AG20443 (cell line): ENCODE measurements around the gene NPRL2.

ENCODE experiments used
- DNase-seq: peaks from one replicate; pipeline ENCODE4 v3.0.0; 2012; ENCODE audit warnings: low spot score, mixed read lengths

NPRL2 gene

DNA sequence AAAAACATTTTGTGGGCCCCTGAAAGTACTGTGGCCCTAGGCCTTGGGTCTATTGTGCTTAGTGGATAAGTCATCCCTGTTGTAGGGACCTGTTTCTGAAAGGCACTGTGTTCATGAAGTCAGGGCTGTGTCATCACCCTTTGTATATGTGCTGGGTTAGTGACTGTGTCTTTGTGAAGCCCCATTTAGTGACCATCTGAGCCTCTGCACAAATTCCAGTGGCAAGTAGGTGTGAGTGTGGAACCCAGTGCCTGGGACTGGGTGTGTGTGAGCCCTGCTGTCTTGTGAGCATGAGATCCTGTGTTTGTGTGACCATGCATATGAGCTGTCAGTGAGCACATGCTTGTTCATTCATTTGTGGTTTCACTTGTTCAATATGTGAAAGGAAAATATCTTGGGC, 46.0 kb downstream of the NPRL2 start:
- no peak for DNase-seq

DNA sequence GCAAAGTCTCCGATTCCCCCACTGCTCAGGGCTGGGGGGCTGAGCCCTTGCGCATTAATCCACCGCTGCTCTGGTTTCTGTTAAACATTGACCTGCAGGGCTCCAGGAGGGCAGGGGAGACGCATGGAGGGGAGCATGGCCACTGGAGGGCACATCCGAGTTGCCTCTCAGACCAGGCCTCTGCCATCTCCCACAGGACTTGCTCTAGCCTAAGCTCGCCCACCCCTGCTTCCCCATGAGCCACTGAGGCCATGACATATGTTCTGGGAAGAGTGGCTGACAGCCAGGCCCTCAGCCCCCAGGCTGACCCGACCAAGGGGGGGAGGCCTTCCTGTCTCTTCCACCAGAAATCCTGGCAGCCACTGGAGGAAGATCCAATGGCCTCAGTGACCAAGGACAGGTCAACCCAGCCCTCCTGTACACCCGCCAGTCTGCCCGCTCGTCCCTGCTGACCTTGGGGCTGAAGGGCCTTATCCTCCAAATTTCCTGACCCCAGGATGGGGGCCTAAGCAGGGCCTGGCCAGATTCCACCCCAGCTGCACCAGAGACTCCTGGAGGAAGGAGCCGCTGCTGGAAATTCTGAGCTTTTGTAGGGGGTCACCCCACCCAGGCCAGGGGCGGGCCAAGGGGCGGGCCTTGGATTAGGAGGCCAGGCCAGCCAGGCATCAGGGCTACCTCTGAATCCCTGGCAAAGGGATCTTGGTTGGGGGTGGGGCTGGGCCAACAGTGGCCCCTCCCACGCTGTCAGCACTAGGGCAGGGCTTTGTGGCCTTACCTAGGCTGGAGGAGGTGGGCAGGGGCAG, 47.4 kb downstream of the NPRL2 start, which contains the start of gene HYAL1:
Gene HYAL1 (minus strand): TSS at position 562 of the 803 bp plus-strand sequence. CDS start 618 bp downstream, outside the sequence.
- no peak for DNase-seq

DNA sequence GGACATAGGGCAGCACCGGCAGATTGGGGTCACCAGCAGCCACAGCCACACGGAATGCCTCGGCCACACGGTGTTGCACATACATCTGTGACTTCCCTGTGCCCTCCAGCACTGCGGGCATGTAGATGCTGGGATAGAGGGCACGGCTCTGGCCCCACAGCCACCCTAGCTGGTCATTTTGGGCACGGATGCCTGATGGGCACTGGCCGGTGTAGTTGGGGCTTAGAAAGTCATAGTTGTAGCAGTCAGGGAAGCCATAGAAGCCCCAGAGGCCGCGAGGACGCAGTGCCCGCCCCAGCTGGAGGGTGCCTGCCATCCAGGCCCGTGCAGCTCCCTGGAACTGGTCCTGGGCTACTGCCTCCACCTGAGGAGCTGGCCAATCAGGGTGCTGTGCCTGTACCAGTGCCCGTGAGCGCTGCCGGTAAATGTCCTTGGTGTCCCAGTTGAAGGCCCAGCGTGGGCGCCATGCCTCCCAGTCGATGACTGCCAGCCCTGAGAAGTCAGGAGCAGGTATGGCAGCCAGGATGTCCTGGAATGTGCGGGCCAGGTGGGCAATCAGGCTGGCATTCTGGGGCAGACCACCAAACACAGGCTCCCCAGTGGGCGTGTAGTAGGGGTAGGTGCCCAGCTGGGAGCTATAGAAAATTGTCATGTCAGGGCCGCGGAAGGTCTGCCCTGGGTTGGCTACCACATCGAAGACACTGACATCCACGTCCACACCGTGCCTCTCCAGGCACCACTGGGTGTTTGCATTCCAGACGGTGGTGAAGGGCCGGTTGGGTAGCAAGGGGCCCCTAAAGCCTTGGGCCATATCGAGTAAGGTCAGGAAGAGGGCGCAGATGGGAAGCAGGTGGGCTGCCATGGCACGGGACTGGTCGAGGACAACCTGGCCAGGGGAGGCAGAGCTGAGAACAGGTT, 48.2 kb downstream of the NPRL2 start:
- DNase-seq, result no peak

DNA sequence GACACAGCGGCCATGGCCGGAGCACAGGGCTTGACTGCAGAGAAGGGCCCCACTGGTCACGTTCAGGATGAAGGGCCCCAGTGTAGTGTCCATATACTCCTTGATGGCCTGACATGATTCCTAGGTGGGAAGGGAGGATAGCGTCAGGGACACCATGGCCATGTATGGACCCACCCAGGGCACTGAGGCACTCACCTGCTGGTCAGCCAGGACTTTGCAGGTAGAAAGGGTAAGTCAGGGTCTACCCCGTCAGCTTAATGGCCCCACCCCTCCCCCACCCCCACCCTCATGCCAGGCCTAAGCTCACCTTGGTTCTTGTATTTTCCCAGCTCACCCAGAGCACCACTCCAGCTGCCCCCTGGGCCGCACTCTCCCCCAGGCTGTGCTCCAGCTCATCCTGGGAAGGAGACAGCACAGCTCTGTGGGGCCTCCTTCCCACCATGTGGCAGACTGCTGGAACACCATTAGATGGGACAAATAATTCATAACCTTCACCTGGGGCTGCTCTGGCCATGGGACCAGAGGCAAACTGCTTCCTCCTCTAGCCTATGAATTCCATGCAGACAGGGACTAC, 49.8 kb downstream of the NPRL2 start:
- no peak for DNase-seq

DNA sequence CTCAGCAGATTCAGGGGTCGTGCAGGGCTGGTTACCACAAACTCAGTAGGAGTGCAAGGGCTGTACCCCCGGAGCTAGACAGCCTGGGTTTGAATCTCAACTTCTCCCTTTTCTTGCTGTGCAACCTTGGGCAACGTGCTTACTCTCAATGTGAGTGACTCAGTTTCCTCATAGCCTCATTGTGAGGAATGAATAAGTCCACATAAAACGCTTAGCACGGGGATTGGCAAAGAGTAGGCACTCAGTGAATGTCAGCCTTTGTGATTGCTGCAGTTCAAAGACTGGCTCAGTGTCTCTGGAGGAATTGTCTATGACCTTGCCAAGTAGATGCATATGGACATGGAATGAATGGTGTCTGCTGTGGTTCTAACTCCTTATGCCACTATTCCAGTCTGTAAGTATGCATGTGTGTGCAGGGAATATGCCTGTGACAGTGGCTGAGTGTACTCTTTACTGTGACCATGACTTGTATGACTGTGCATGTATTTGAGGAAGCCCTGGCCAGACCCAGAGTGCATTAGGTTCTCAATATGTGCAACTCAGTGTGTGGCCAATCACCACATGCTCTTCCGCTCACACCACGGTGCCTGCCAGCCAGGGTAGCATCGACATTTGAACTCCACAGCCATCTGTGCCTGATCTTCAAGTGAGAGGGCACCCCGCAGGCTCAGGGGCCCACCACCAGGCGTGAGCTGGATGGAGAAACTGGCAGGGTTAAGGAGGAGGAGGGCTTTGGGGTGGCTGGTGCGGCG, 50.5 kb downstream of the NPRL2 start:
- DNase-seq, result peak; percentile 33

DNA sequence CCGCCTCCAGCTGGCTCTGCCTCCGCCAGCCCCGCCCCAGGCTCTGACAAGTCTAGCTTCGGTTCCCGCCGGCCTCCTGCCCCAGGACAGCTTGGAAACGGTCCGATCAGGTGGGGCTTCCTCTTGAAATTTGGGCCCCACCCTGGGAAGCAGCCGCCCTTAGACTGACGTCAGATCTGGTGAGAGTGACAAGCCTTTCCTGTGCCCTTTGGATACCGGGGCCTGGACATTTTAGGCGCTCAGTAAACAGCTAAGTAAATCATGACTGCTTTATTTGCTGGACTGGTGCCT, 51.0 kb downstream of the NPRL2 start:
- DNase-seq, result no peak

DNA sequence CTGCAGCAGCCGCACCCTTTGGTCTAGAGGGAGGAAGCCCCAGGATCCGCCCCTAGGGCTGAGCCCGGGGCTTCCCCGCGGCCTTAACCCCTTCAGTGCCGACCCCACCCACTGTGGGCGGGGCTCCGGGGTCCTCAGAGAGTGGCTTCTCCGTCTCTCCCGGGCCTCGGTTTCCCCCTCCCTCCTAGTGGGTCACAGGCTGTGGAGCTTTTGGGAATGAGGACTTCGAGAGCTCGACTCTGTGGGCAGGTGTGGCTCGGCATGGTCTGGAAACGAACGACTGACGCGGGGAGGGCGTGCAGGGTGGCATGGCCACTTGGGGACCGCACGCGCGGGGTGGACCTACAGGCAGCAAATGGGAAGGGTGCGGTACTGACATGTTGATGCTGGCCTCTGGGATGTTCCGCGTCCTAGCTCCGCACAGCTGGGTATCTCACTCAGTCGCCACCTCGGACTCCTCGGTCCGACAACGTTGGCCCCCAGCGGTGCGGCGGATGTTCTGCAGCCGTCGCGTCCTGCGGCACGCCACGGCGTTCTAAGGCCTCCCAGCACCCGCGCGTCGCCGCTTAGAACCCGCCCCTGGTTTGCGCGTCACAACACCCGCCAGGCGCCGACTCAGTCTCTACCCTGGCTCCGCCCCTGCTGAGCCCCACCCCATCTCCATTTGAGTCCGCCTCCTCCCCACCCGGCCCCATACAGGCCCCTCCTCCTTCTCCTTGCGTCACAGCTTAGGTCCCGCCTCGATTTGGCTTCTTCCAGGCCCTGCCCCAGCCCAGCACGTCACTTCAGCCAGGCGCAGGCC, 51.5 kb downstream of the NPRL2 start, which contains the start of the genes HYAL3 and NAA80:
Gene HYAL3 (minus strand): TSS at position 570 of the 802 bp plus-strand sequence. CDS start 3,803 bp downstream, outside the sequence.
Gene NAA80 (minus strand): TSS at position 570 of the 802 bp plus-strand sequence. CDS start 1,942 bp downstream, outside the sequence.
- DNase-seq, result peak; percentile 99

DNA sequence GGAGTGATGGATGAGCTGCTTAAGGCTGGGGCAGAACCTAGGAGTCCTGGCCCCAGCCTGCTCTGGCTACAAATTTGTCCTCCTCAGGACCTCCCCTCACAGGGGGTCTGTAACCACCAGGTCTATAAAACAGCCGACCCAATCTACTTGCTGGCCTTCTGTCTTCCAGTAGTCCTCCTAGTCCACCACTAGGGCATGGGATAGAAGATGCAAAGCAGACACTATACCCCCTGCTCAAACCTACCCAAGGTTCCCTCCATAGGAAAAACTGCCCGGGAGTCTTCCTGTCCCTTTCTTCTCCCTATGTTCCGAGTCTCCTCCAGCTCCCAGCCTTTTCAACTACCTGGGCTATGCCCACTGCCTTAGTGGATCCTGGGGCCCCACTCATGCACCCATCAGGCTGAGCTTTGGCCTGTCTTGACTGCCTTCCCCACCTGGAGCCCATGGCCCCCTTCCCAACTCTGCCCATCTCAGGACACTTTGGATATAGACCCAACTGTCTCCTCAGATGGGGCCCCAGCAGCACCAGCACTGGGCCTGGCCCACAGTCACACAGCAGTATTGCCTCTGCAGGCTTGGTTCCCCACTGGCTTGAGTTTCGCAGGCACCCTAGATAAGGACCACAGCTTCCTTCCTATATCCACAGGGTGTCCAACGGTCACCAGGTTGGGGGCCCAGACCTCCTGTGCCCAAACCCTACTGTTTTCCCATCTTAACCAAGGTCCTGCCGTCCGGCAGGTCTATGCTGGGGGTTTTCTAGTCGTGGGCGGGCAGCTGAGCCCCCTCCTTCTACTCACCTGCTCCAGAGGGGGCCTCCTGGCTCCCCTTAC, 52.5 kb downstream of the NPRL2 start:
- DNase-seq, result no peak

DNA sequence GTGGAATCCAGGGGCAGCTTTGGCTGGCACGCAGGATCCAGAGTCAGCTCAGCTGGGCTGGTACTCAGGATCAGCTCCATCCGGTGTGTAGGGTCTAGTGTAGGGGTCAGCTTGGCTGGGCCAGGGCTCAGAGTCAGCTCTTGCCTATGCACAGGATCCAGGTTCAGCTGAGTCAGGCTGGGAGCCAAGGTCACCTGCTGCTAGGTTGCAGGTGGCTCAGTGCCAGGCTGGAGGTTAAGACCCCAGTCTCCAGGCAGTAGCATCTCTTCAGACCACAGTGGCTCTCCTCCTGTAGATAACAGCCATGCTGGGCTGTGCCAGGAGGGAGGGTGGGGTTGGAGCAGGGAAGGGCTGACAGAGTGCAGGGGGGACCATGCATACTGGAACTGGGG, 53.2 kb downstream of the NPRL2 start:
- DNase-seq, result no peak
